GM21786 (cell line): ENCODE measurements around the gene FRMD5.
"Not testable (repeated sequence)": the region's sequence is repeated elsewhere in the genome, so short reads cannot be mapped to it uniquely, and the experiment has no call there.

Experiments
- ATAC-seq: cut with Tn5 transposase; IDR thresholded peaks from one replicate; pipeline ENCODE4 v1.9.1; 2021; ENCODE audit not compliant: unreplicated experiment

Gene FRMD5

DNA sequence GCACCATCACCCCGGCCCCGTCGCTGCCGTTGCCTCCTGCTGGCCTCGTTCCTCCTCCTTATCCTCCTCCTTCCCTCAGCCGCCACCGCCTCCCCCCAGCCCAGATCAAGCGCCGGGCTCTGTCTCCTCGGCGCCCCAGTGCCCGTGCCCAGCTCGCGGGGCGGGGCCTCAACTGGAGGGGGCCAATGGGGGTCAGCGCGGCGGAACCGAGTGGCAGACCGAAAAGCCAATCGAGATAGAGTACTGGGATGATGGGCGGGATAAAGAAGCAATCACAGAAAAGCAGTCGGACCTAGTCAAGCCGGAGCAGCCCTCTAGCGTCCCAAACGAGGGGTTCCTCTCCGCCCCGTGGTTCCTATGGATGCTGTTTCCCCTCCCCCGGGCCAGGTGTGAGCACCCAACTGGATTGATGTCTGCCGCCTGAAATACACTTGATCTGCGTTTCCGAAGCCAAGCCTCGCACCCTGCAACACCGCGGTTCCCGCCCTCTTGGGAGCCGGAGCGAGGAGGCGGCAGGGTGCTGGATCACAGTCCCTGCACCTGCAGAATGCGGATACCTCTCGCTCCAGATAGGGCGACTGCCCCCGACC, at the start of gene FRMD5:
TSS of gene FRMD5 (minus strand) at position 121 of the 590 bp plus-strand sequence.
- ATAC-seq, result peak; percentile 94

GRCh38 chr15:44243829-44244228, 48.8 kb upstream of the FRMD5 start:
- no peak for ATAC-seq

DNA sequence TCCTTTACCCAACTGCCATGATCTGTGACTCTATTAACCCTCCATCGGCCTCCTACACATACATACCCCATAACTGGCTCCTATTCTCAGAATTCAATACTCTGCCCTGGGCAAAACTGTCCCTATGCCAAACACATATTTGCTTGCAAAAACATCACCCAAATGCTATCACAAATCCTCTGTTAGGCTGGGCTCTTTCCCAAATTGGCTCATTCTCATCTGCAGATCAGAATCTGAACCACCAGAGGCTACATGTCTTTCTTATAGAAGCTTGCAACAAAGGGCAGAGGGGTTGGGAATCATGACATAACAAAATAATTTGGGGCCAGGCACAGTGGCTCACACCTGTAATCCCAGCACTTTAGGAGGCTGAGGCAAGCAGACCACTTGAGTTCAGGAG, 48.1 kb upstream of the FRMD5 start:
- ATAC-seq, result no peak

- no peak for ATAC-seq
These were observed 36.8 kb upstream of the FRMD5 start for GRCh38 chr15:44231842-44232241.

DNA sequence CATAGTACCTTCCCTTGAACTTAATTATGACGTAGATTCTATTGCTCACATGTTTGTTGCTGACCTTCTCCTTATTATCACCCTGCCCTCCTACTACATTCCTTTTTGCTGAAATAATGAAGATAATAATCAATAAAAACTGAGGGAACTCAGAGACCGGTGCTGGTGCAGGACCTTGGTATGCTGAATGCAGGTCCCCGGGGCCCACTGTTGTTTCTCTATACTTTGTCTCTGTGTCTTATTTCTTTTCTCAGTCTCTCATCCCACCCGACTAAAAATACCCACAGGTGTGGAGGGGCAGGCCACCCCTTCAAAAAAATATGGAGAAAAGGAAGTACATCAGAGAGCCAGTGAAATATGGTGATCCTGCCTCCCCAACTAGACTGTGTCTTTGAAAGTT, 34.2 kb upstream of the FRMD5 start:
- not testable (repeated sequence) for ATAC-seq

DNA sequence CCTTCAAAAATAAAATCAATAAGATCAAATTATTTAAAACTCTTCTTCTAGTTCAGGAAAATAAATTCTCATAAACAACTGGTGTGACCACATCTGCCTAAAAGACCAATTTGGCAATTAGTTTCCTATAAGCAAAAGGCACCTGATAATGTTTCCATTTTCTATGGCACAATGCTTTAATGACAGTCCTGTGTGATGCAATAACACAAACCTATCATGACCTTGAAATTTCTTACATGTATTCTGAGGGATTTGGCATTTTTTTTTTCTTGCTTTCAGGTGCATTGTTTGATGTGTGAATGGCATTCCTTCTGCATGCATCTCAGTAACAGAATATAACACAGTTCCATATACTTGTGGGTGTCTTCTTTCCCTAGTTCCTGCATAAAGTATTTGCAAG, 32.5 kb upstream of the FRMD5 start:
- ATAC-seq, result no peak

GRCh38 chr15:44227001-44227400, 31.9 kb upstream of the FRMD5 start:
- ATAC-seq, result not testable (repeated sequence)

- no peak for ATAC-seq
These were observed 27.4 kb upstream of the FRMD5 start for GRCh38 chr15:44222478-44222877.

- no peak for ATAC-seq
These were observed 24.0 kb upstream of the FRMD5 start for GRCh38 chr15:44219073-44219472.

DNA sequence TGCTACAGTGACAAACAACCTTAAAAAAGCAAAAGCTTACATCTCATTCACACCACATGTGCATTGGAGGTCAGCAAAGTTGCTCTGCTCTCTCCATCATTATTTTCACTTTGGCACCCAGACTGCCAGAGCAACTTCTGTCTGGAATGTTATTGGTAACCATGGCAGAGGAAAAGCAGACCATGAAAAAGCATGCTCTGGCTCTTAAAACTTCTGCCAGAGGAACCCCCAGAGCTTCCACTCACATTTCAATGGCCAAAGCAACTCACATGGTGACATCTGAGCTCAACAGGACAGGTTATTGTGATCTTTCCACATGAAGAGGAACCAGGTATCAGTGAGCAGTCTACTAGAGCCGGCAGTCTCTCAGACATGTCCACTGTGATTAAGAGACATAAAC, 21.9 kb upstream of the FRMD5 start:
- ATAC-seq, result no peak

- no peak for ATAC-seq
These were observed 20.5 kb upstream of the FRMD5 start for GRCh38 chr15:44215594-44215993.

- no peak for ATAC-seq
These were observed 13.9 kb upstream of the FRMD5 start for GRCh38 chr15:44208956-44209355.

GRCh38 chr15:44207643-44208042, 12.6 kb upstream of the FRMD5 start:
- ATAC-seq, result no peak

DNA sequence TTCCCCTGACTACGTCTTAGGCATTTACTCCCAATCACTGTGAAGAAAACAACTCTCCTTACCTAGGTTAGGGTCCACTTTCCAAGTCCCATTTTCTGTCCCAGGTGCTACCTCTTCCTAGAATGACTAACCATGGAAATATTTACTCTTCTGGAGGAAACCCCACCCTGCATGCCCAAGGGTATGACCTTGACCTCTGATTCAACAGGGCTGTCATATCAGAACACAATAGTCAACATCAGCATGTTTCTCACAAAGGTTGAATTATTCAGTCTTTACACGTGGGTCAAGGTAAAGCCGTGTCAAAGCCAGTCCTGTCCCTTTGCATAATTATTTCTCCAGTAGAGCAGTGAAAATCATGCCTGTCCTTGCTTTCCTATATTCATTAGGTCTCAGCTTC, 4.3 kb upstream of the FRMD5 start:
- no peak for ATAC-seq

DNA sequence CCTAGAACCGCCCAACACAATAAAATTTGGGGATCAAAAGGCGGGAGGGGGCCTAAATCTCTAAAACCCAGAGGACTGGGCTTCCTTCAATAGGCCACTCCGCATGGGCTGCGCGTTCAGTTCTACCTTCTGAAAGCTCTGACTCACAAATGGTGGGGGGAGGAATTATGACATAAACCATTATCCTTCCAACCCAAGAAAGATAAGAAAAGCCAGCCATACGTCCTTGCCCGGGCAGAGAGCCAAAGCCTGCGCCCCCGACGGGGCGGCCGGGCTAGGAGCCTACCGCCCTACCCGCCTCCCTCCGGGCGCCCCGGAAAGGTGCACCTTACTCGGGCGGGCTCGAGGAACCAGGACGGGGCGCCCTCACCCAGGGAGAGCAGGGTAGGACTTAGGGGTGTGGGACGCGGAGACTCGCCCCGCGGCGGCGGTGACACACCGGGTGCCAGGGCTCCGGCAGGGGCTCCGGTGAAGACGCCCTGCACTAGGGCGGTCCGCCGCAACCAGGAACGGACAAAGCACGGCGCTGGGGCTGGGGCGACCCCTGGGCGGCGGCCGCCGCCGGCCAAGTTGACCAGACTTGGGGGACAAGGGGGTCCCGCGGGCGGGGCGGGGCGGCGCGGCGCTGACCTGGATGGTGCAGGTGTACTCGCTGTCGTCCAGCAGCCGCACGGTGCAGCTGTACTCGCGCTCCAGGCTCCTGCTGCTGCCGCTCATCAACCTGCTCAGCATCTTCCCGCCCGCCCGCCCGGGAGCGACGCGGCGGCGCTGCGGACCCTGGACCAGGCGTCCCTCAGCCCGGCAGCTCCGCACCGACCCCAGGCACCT, 534 bp downstream of the FRMD5 start:
- ATAC-seq, result peak; percentile 16

- no peak for ATAC-seq
These were observed 1.3 kb downstream of the FRMD5 start for GRCh38 chr15:44193651-44194322.

- no peak for ATAC-seq
These were observed 6.3 kb downstream of the FRMD5 start for GRCh38 chr15:44188795-44189194.

GRCh38 chr15:44186705-44187104, 8.4 kb downstream of the FRMD5 start:
- ATAC-seq, result no peak

DNA sequence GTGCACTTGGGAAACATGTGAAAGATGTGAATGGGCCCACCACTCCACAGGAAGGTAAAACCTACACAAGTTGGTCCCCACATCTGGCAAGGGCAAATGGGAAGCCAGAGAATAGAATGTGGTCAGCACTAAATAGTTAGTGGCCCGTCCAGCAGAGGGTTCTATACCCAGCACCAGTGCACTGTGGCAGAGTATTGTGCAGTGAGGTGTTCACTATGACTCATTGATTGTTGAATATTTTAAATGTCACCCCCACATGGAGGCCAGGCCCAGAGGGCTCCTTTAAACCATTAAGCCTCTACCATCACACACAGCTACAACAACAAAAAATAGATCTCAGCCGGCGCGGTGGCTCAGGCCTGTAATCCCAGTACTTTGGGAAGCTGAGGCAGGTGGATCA, 11.7 kb downstream of the FRMD5 start:
- no peak for ATAC-seq

GRCh38 chr15:44181410-44181809, 13.7 kb downstream of the FRMD5 start:
- no peak for ATAC-seq

DNA sequence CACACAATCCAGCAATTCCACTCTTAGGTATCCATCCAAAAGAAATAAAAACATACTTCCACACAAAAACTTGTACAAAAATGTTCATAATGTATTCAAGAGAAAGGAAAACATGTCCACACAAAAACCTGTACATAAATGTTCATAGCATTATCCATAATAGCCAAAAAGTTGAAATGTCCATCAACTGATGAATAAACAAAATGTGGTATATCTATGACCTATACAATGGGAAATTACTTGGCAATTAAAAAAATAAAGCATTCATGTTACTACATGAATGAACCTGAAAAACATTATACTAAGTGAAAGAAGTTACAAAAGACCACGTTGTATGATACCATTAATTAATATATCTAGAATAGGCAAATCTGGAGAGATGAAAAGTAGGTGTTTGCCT, 17.9 kb downstream of the FRMD5 start:
- no peak for ATAC-seq

- no peak for ATAC-seq
These were observed 21.3 kb downstream of the FRMD5 start for GRCh38 chr15:44173813-44174212.
